HG03432 (cell line): ENCODE results near the gene MAGEA8.
"Not testable (repeated sequence)": the region's sequence is repeated elsewhere in the genome, so short reads cannot be mapped to it uniquely, and the experiment has no call there.

Source experiments
- ATAC-seq: cut with Tn5 transposase; IDR thresholded peaks from one replicate; pipeline ENCODE4 v1.9.1; 2021; ENCODE audit warnings: mild to moderate bottlenecking, moderate library complexity; ENCODE audit not compliant: unreplicated experiment

The MAGEA8 gene

DNA sequence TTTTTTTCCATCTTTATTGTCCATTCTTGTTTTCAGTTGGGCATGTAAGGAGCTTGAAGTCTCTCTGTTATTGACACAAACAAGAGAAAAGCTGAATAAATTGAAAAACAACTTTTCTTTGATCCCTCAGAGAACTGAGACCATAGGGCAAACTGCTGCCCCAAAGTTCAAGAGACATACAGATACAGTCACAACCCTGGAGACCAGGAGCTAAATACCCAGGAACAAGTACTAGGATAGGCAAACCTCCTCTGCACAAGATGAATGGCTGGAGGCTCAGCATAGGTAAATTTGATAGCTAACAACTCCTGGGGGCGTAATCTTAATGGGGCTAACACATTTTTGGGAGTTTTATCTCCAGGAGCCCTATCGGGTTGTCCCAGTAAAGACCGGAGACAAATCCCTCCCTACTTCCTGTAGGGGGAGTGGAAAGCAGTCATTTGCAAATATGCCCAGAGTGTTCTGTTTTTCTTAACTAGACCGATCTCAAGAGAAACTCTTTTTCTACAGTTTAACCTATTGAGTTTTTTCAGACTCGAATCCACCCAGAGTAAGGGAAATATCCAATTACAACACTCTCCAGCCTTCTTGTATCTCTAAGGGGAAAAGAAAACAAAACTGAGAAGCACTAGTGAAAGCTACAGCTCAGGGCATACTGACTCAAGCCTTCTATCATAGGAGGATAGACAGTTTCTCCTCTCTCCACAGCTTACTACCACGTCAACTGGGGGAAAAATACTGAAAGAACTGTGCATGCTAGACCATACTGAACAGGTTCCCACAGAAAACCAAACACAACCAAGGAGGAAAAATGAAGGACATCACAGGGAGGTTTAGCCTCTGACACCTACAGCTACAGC lies 23.1 kb downstream of the MAGEA8 start:
- ATAC-seq = peak; percentile 86

DNA sequence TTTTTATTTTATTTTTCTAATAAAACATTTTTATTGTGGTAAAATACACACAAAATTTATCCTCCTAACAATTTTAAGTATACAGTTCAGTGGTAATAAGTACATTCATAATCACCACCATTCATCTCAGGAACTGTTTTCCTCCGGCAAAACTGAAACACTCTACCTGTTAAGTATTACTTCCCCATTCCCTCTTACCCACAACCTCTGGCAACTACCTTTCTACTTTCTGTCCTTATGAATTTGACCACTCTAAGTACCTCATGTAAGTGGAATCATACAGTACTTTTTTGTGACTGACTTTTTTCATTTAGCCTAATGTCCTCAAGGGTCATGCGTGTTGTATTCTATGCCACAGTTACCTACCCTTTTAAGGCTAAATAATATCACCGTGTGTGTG lies 27.3 kb downstream of the MAGEA8 start:
- peak; percentile 70 for ATAC-seq

GRCh38 chrX:149908727-149909126 lies 27.7 kb downstream of the MAGEA8 start:
- ATAC-seq = no peak

GRCh38 chrX:149909324-149910177 lies 28.6 kb downstream of the MAGEA8 start:
- no peak for ATAC-seq

GRCh38 chrX:149910178-149910695 lies 29.3 kb downstream of the MAGEA8 start:
- ATAC-seq = no peak

DNA sequence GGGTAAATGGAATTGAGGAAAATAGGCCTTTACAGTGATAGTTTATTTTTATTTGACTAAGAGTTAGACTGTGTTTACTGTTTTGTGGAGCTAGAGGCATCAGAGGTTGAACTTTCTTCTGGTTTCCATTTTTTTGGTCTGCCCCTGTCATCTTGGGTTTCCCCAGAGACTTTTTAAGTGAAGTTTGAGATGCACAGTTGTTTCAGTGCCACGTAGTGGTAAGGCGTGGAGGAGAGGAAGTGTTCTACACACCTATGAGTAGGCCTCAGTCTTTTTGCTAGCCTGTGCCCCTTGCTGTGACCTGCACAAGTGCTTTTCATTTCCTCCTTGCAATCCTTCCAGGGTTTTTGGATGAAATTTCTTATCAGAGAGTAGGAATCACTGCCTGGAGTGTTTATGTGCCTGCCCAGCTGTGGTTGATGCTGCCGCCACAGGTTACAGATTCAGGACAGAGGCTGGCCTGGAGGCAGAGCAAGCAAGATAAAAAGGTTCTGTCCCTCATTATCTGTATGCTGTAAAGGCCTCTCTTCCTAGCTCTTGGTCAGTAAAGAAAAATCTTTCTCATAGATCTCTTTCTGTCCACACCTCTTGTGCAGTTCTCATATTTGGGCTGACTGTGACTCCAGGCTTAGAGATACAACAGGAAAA lies 35.9 kb downstream of the MAGEA8 start:
- ATAC-seq = peak; percentile 93

- not testable (repeated sequence) for ATAC-seq
Observed at GRCh38 chrX:149923836-149924235, 42.9 kb downstream of the MAGEA8 start.

DNA sequence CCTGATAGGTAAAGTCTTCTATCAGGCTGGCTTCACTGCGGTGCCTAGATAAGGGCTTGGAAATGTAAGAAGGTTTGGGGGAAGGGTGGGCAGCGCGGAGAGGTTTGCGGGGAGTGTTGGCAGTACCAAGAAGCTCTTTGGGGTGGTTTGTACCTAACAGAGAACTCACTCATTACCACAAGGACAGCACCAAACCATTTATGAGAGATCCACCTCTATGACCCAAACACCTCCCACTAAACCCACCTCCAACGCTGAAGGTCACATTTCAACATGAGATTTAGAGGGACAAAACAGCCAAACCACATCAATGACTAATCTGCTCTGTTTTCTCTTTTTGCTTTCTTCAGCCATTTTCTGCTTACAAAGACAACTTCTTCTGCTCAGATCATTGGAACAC lies 43.5 kb downstream of the MAGEA8 start:
- ATAC-seq = not testable (repeated sequence)

- peak; percentile 62 for ATAC-seq
Observed at GRCh38 chrX:149927245-149927963, 46.4 kb downstream of the MAGEA8 start.

- ATAC-seq = peak; percentile 64
Observed at GRCh38 chrX:149927964-149928258, 46.9 kb downstream of the MAGEA8 start.

- ATAC-seq = not testable (repeated sequence)
Observed at GRCh38 chrX:149928635-149929034, 47.7 kb downstream of the MAGEA8 start.

GRCh38 chrX:149929400-149929799 lies 48.4 kb downstream of the MAGEA8 start, which contains the start of gene HSFX4:
HSFX4 (plus strand) TSS chrX:149929573; CDS start chrX:149929645, 72 bp downstream.
- ATAC-seq = not testable (repeated sequence)

DNA sequence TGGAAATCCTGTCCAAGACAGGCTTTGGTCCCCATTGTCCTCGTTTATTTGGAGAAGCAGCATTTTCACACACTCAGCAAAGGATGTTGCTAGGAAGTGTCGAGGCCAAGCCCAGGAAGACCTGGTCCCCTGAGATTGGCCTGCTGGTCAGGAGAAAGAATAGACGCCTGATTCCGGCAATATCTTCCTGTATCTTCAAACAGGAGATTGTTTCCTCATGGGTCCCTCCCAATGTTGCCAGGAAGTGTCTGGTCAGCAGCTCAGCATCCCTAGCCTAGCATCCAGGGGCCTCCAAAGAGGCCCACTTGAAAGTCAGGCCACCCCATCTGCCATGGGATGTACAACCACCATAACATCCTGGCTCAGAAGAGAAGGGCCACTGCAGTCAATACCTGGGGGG lies 50.4 kb downstream of the MAGEA8 start:
- not testable (repeated sequence) for ATAC-seq

DNA sequence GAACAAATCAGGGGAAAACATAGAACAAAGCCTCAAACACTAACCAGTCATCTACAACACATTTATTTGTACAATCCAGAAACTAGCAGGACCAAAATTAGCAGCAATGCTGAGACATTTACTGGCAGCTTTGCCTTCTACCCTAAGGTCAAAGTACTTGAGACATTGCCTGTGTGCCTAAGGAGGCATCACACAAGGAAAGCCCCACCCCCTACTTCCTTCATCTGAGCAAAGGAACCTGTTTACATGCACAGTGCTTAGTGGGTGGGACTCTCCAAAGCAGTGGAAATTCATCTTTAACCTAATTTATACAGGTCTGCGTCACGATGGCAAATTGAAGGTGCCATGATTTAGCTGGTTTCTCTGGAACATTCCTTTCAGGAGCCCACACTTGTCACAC lies 51.2 kb downstream of the MAGEA8 start:
- not testable (repeated sequence) for ATAC-seq

GRCh38 chrX:149932970-149933369 lies 52.0 kb downstream of the MAGEA8 start:
- not testable (repeated sequence) for ATAC-seq

DNA sequence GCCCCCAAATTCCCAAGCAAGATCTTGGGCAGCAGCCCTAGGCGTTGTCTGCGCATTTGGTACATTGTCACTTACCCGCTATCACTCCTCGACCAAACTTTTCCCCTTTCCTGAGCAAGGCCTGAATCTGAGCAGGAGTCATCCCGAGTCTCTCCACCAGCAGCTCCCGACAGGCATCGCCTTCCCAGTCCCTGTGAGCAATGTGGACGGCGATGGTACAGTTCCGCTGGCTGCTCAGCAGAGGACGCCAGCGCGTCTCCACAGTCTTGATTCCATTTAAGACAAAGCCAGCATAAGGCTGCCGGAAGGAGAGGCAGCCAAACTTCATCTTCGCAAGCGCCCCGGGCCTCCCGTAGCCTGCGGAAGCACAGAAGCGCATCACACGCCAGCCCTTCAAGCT lies 52.6 kb downstream of the MAGEA8 start:
- not testable (repeated sequence) for ATAC-seq
